ENCODE results near the gene TINAGL1. TPM values are rescaled to one million over a fixed set of nuclear protein-coding genes. Genes with fewer than 3 reads are reported as not detected.

The TINAGL1 gene
- total RNA-seq, 4 donors from 2014 or later, result 89.7 to 661 (median 197) TPM

DNA sequence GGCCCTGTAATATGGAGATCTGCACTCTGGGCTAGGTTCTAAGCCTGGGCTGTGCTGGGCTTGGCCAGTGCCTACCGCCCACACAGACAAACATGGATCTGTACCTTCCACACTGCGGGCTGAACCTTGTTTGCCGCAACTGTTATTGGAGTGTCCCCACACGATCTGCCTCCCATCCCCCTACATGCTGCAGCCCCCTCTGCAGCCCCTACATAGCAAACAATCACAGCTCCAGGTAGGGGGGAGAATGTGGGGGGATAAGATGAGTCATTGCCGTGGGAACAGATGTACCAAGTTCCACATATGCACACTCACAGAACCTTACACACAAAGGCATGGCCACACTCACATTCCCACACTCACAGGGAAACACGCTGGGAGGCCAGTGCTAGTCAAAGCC, 39.1 kb downstream of the TINAGL1 start:
- no peak for ATAC-seq (ENCODE audit: low FRiP score)
- TF ChIP-seq, protein P1, sequence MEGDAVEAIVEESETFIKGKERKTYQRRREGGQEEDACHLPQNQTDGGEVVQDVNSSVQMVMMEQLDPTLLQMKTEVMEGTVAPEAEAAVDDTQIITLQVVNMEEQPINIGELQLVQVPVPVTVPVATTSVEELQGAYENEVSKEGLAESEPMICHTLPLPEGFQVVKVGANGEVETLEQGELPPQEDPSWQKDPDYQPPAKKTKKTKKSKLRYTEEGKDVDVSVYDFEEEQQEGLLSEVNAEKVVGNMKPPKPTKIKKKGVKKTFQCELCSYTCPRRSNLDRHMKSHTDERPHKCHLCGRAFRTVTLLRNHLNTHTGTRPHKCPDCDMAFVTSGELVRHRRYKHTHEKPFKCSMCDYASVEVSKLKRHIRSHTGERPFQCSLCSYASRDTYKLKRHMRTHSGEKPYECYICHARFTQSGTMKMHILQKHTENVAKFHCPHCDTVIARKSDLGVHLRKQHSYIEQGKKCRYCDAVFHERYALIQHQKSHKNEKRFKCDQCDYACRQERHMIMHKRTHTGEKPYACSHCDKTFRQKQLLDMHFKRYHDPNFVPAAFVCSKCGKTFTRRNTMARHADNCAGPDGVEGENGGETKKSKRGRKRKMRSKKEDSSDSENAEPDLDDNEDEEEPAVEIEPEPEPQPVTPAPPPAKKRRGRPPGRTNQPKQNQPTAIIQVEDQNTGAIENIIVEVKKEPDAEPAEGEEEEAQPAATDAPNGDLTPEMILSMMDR (IDR thresholded peaks at IDR 0.05), result no peak
- DNase-seq (ENCODE audit: low spot score), result no peak

- ATAC-seq (ENCODE audit: low FRiP score) (no peak), DNase-seq (ENCODE audit: low spot score) (no peak)
- TF ChIP-seq, protein P1 (IDR thresholded peaks at IDR 0.05), result no peak
Measured at GRCh38 chr1:31615939-31616338, 39.6 kb downstream of the TINAGL1 start.

DNA sequence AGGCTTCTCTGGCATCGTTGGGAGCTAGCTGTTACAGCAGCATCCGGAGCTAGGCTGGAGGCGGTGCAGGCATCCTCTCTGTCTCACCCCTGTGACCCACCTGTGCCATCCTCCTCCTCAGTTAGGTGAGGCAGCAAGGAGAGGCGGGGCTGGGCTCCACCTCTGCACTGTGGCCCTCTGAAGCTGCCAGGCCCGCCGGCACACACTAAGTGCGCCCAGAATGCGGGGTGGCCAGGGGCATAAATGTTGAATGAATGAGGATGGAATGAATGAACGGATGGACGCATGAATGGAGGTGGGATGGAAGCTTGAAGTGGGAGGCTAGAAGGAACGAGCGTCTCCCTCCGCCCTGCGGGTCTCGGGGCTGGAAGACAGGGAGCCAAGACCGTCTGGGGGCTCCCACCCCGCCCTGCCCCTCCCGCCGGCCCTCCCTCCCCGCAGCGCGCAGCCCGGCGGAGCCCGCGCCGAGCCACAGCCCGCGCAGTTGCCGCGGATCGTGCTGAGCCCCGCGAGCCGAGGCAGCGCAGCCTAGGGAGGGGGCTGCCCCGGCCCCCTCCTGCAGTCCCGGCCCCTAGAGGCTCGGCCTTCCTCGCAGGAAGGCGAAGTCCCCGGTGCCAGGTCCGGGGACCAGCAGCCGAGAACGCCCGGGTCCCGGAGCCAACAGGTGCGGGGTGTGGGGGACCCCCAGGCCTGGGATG, 41.1 kb downstream of the TINAGL1 start, which contains the start of gene HCRTR1:
TSS of gene HCRTR1 (plus strand) at position 472 of the 698 bp plus-strand sequence. CDS start 1,504 bp downstream, outside the sequence.
- ATAC-seq (ENCODE audit: low FRiP score) (no peak), DNase-seq (ENCODE audit: low spot score) (no peak)
- TF ChIP-seq, protein P1 (IDR thresholded peaks at IDR 0.05), result no peak

GRCh38 chr1:31617916-31618746, 41.8 kb downstream of the TINAGL1 start:
- DNase-seq (ENCODE audit: low spot score) (no peak), ATAC-seq (ENCODE audit: low FRiP score) (no peak)

GRCh38 chr1:31618916-31619846, 42.9 kb downstream of the TINAGL1 start:
- ATAC-seq (ENCODE audit: low FRiP score) (no peak), DNase-seq (ENCODE audit: low spot score) (no peak)

More at GRCh38 chr1:31617916-31618746, 41.8 kb downstream of the TINAGL1 start:
- TF ChIP-seq, protein P1 (IDR thresholded peaks at IDR 0.05), result peak in 2 of 3 donors; percentile 24 to 40

More at GRCh38 chr1:31618916-31619846, 42.9 kb downstream of the TINAGL1 start:
- TF ChIP-seq, protein P1 (IDR thresholded peaks at IDR 0.05), result no peak
